Measurements from ENCODE around the gene SH3BGRL3.

GRCh38 chr1:26274801-26275425 is 5.0 kb upstream of the SH3BGRL3 start:
- TF ChIP-seq POLR2A (IDR thresholded peaks at IDR 0.05) (no peak), CTCF (IDR thresholded peaks at IDR 0.05) (no peak)

Measured in esophagus squamous epithelium (tissue), 4 donors.